H9 (cell line): ENCODE measurements around the gene SPOP. TPM values are rescaled to one million over a fixed set of nuclear protein-coding genes. Genes with fewer than 3 reads are reported as not detected.

Experiments
- DNase-seq: peaks from one replicate; pipeline ENCODE4 v3.0.0-alpha.2; 2017
- H2AFZ ChIP-seq: one replicate; pipeline ENCODE4 v1.6.1; 2013; ENCODE audit warnings: mild to moderate bottlenecking, low read length, control low read depth, moderate library complexity
- H2AK5ac ChIP-seq: 2 replicates; pipeline ENCODE4 v1.6.1; 2013; ENCODE audit warnings: low read length, control low read depth, mixed read lengths; ENCODE audit not compliant: insufficient read length
- H2BK120ac ChIP-seq: one replicate; pipeline ENCODE4 v1.6.1; 2013; ENCODE audit warnings: low read depth, mild to moderate bottlenecking, low read length, control low read depth, inconsistent platforms; ENCODE audit not compliant: poor library complexity, severe bottlenecking
- H2BK12ac ChIP-seq: 2 replicates; pipeline ENCODE4 v1.6.1; 2013; ENCODE audit warnings: low read length, control low read depth, mixed read lengths, low read depth; ENCODE audit not compliant: insufficient read length
- H2BK15ac ChIP-seq: 2 replicates; pipeline ENCODE4 v1.6.1; 2013; ENCODE audit warnings: low read depth, low read length, control low read depth
- H2BK20ac ChIP-seq: one replicate; pipeline ENCODE4 v1.6.1; 2013; ENCODE audit warnings: low read depth, mild to moderate bottlenecking, low read length, control low read depth, inconsistent platforms; ENCODE audit not compliant: poor library complexity, severe bottlenecking
- H2BK5ac ChIP-seq: 2 replicates; pipeline ENCODE4 v1.6.1; 2013; ENCODE audit warnings: low read length, control low read depth, mixed read lengths; ENCODE audit not compliant: insufficient read length
- H3K14ac ChIP-seq: 2 replicates; pipeline ENCODE4 v1.6.1; 2013; ENCODE audit warnings: low read length, control low read depth; ENCODE audit not compliant: insufficient read depth
- H3K18ac ChIP-seq: 2 replicates; pipeline ENCODE4 v1.6.1; 2013; ENCODE audit warnings: low read depth, mild to moderate bottlenecking, mixed read lengths, low read length, control low read depth; ENCODE audit not compliant: insufficient read length
- H3K23ac ChIP-seq: 2 replicates; pipeline ENCODE4 v1.6.1; 2013; ENCODE audit warnings: low read length, control low read depth, mixed read lengths, low read depth; ENCODE audit not compliant: insufficient read length
- H3K23me2 ChIP-seq: 2 replicates; pipeline ENCODE4 v1.6.1; 2013; ENCODE audit warnings: low read depth, mild to moderate bottlenecking, mixed read lengths, low read length, control low read depth; ENCODE audit not compliant: insufficient read length, poor library complexity, severe bottlenecking
- H3K27ac ChIP-seq: 2 replicates; pipeline ENCODE4 v1.5.1; 2013; ENCODE audit warnings: low read length, control low read depth, mixed read lengths, low read depth; ENCODE audit not compliant: insufficient read length
- H3K27me3 ChIP-seq: 2 replicates; pipeline ENCODE4 v1.6.1; 2013; ENCODE audit warnings: low read length, control low read depth, inconsistent platforms; ENCODE audit not compliant: insufficient read depth
- H3K4ac ChIP-seq: 2 replicates; pipeline ENCODE4 v1.6.1; 2013; ENCODE audit warnings: low read depth, mild to moderate bottlenecking, control low read depth, inconsistent platforms, low read length, moderate library complexity
- H3K4me1 ChIP-seq: 2 replicates; pipeline ENCODE4 v1.6.1; 2013; ENCODE audit warnings: low read length, control low read depth, inconsistent platforms; ENCODE audit not compliant: insufficient read depth
- H3K4me2 ChIP-seq: 2 replicates; pipeline ENCODE4 v1.6.1; 2013; ENCODE audit warnings: low read length, control low read depth, mixed read lengths; ENCODE audit not compliant: insufficient read length, insufficient read depth
- H3K56ac ChIP-seq: 2 replicates; pipeline ENCODE4 v1.6.1; 2013; ENCODE audit warnings: low read depth, mild to moderate bottlenecking, mixed read lengths, low read length, control low read depth; ENCODE audit not compliant: insufficient read length
- H3K79me1 ChIP-seq: 2 replicates; pipeline ENCODE4 v1.6.1; 2013; ENCODE audit warnings: low read depth, mild to moderate bottlenecking, moderate library complexity, low read length, control low read depth, inconsistent platforms; ENCODE audit not compliant: insufficient read depth, poor library complexity, severe bottlenecking
- H3K79me2 ChIP-seq: 2 replicates; pipeline ENCODE4 v1.6.1; 2013; ENCODE audit warnings: low read length, control low read depth, inconsistent platforms; ENCODE audit not compliant: insufficient read depth
- H3K9ac ChIP-seq: 2 replicates; pipeline ENCODE4 v1.6.1; 2013; ENCODE audit warnings: low read length, control low read depth, mixed read lengths; ENCODE audit not compliant: insufficient read length; ENCODE audit errors: extremely low read depth
- H3K9me3 ChIP-seq: one replicate; pipeline ENCODE4 v1.6.1; 2013; ENCODE audit warnings: low read depth, low read length, inconsistent platforms; ENCODE audit not compliant: control insufficient read depth
- H3T11ph ChIP-seq: one replicate; pipeline ENCODE4 v1.6.1; 2013; ENCODE audit warnings: mild to moderate bottlenecking, low read length, control low read depth, inconsistent platforms
- H4K20me1 ChIP-seq: one replicate; pipeline ENCODE4 v1.6.1; 2013; ENCODE audit not compliant: control insufficient read depth, insufficient read length, insufficient read depth
- H4K5ac ChIP-seq: 2 replicates; pipeline ENCODE4 v1.6.1; 2013; ENCODE audit warnings: low read depth, mild to moderate bottlenecking, mixed read lengths, low read length, control low read depth; ENCODE audit not compliant: insufficient read length
- H4K8ac ChIP-seq: replicated peaks from 2 replicates; pipeline ENCODE4 v1.6.1; 2013; ENCODE audit warnings: low read length, control low read depth, mixed read lengths, low read depth; ENCODE audit not compliant: insufficient read length
- H4K91ac ChIP-seq: 2 replicates; pipeline ENCODE4 v1.6.1; 2013; ENCODE audit warnings: low read depth, mild to moderate bottlenecking, moderate library complexity, mixed read lengths, low read length, control low read depth; ENCODE audit not compliant: insufficient read length
- H3K27ac Mint-ChIP-seq, 3 experiments: 2 replicates in 2 of 3; 3 replicates in 1 of 3; pipeline ENCODE4 v1.8.0; 2020 to 2021; ENCODE audit warnings: mixed read lengths in 3 of 3, mild to moderate bottlenecking in 1 of 3, moderate library complexity in 1 of 3
- H3K27me3 Mint-ChIP-seq: 2 replicates; pipeline ENCODE4 v1.8.0; 2021; ENCODE audit warnings: low read depth, mild to moderate bottlenecking, moderate library complexity, mixed read lengths
- H3K36me3 Mint-ChIP-seq, 3 experiments: 2 replicates in 2 of 3; 3 replicates in 1 of 3; pipeline ENCODE4 v1.8.0; 2020 to 2021; ENCODE audit warnings: low read depth in 3 of 3, mixed read lengths in 3 of 3; ENCODE audit not compliant: insufficient read depth in 1 of 3
- H3K4me1 Mint-ChIP-seq, 2 experiments: 2 replicates each; pipeline ENCODE4 v1.8.0; 2020; ENCODE audit warnings: mixed read lengths in 2 of 2
- H3K4me3 Mint-ChIP-seq, 2 experiments: 2 replicates in 1 of 2; 3 replicates in 1 of 2; pipeline ENCODE4 v1.8.0; 2020 to 2021; ENCODE audit warnings: mild to moderate bottlenecking in 2 of 2, mixed read lengths in 2 of 2, moderate library complexity in 1 of 2
- H3K9me3 Mint-ChIP-seq, 2 experiments: 2 replicates in 1 of 2; 3 replicates in 1 of 2; pipeline ENCODE4 v1.8.0; 2020; ENCODE audit warnings: mild to moderate bottlenecking in 2 of 2, mixed read lengths in 2 of 2, moderate library complexity in 1 of 2
- WGBS: extraction: QIAGEN DNeasy Blood & Tissue Kit; methylation state at CpG from one replicate; pipeline ENCODE4 v1.1.7; 2013; ENCODE audit warnings: missing lambda C conversion rate, low lambda C conversion rate, mixed read lengths; ENCODE audit not compliant: insufficient read length; ENCODE audit errors: extremely low coverage; 5-methylcytosine and 5-hydroxymethylcytosine counted together
- total RNA-seq: library from RNA; stranded (reverse); gene quantifications from 2 replicates; pipeline ENCODE4 v1.2.1, GENCODE V29; 2021
- TF ChIP-seq, protein P1 (sequence below): fragments of 200-600 bp; sonication (generic); conservative IDR thresholded peaks from 3 replicates; pipeline ENCODE4 v1.8.0; 2021; ENCODE audit warnings: antibody characterized with exemption, mild to moderate bottlenecking

Gene SPOP
- total RNA-seq, 1 experiment from 2014 or later, result 33.7 TPM

DNA sequence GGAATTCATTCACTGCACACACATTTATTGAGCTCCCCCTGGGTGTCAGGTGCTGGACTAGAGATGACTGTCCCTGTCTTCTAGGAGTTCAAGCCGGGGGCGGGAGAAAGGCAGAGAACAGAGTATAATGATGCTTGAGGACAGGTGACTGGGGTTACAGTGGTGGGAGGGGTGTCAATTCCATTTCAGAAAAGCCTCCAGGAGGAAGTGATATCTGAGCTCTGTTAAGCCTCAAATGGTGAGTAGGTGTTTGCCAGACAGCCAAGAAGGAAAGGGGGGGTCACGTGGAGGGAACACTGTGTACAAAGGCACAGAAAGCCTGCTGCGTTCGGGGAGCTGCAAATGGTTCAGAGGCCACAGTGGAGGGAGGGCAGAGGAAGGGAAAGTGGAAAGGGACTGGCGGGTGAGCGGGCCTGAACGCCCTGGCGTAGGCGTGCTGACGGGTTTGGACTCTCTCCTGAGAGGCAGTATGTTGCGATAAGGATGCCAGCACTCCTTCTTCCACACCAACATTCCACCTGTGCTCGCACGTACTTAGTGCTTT lies 111.9 kb downstream of the SPOP start:
- Histone ChIP-seq H3K4ac (no peak overlapping the region), H3K23ac (no peak overlapping the region), H3K79me1 (no peaks in the 10 kb centered on the region), H2AFZ (no peak overlapping the region), H4K91ac (no peak overlapping the region), H3K14ac (no peak overlapping the region), H3K27ac (no peak overlapping the region), H3K4me1 (no peaks in the 10 kb centered on the region), H2BK5ac (no peak overlapping the region), H3K9ac (no peak overlapping the region), H3K9me3 (no peaks in the 10 kb centered on the region), H4K5ac (no peak overlapping the region), H3K56ac (no peak overlapping the region), H2AK5ac (no peak overlapping the region), H4K8ac (no peak overlapping the region), H3K79me2 (no peaks in the 10 kb centered on the region), H2BK120ac (no peak overlapping the region), H3K23me2 (peaks cover 5% of the 10 kb centered on the region), H3K18ac (no peak overlapping the region), H3T11ph (no peak overlapping the region), H4K20me1 (no peaks in the 10 kb centered on the region), H2BK15ac (no peak overlapping the region), H2BK20ac (no peak overlapping the region), H3K27me3 (no peaks in the 10 kb centered on the region; the same call in 1 of the 2 replicates), H3K4me2 (no peak overlapping the region), H2BK12ac (no peak overlapping the region)
- no peaks in the 10 kb centered on the region for H3K36me3 Mint-ChIP-seq
- no peak overlapping the region for H3K27ac Mint-ChIP-seq
- no peak for DNase-seq
- peaks cover 38% of the 10 kb centered on the region for H3K27me3 Mint-ChIP-seq
- H3K4me3 Mint-ChIP-seq, result no peak overlapping the region; a peak in 1 of 5 replicates
- no CpG with 5 or more reads among the region's 14 CpGs for WGBS
- H3K4me1 Mint-ChIP-seq, result peaks cover 9 to 21% of the 10 kb centered on the region in 2 experiments
- TF ChIP-seq, protein P1, sequence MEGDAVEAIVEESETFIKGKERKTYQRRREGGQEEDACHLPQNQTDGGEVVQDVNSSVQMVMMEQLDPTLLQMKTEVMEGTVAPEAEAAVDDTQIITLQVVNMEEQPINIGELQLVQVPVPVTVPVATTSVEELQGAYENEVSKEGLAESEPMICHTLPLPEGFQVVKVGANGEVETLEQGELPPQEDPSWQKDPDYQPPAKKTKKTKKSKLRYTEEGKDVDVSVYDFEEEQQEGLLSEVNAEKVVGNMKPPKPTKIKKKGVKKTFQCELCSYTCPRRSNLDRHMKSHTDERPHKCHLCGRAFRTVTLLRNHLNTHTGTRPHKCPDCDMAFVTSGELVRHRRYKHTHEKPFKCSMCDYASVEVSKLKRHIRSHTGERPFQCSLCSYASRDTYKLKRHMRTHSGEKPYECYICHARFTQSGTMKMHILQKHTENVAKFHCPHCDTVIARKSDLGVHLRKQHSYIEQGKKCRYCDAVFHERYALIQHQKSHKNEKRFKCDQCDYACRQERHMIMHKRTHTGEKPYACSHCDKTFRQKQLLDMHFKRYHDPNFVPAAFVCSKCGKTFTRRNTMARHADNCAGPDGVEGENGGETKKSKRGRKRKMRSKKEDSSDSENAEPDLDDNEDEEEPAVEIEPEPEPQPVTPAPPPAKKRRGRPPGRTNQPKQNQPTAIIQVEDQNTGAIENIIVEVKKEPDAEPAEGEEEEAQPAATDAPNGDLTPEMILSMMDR, result no peak
- H3K9me3 Mint-ChIP-seq, result no peaks in the 10 kb centered on the region; a peak in 1 of 5 replicates
